ENCODE data around the gene PLEKHM2. TPM values are rescaled to one million over a fixed set of nuclear protein-coding genes. Genes with fewer than 3 reads are reported as not detected.

Gene PLEKHM2
- total and polyA plus RNA-seq, 2 of the 8 experiments (the other 6 are each of a cell fraction or from before 2014, with no cell fraction given): 38.3 to 47.6 TPM

GRCh38 chr1:15669074-15669473, 15.0 kb upstream of the PLEKHM2 start:
- ChIA-PET CTCF (ENCODE audit: partially characterized antibody) (interaction anchor here (0.8 to 2.2 kb wide), 5 partner anchors 9 to 74 kb away, joined by 3 to 8 read pairs (median 4); no protein-coding TSS in a partner anchor), POLR2A (ENCODE audit: partially characterized antibody) (interaction anchor here (1.0 to 1.4 kb wide), 6 partner anchors 10 to 63 kb away, joined by 3 to 6 read pairs (median 4); no protein-coding TSS in a partner anchor)
- H3K27ac ChIP-seq (ENCODE audit: low read depth, low read length): no peak overlapping the region
- no peaks in the 10 kb centered on the region for H3K27me3 ChIP-seq (replicated peaks in 1 of 4; ENCODE audit: control insufficient read depth in 3 of 4, extremely low read depth in 1 of 4, insufficient read depth in 3 of 4, low read length in 3 of 4)
- H2BK20ac ChIP-seq (ENCODE audit: low read length): no peak overlapping the region
- no peaks in the 10 kb centered on the region for H3K36me3 ChIP-seq (ENCODE audit: control insufficient read depth in 2 of 4, insufficient read depth in 4 of 4, low read length in 3 of 4)
- H3K4me1 ChIP-seq (replicated peaks in 1 of 4; ENCODE audit: control insufficient read depth in 3 of 4, insufficient read depth in 4 of 4, low read length in 3 of 4): peaks cover 0 to 5% (median 0%) of the 10 kb centered on the region in 4 experiments; a peak in 1 of 7 replicates
- H2AFZ ChIP-seq (ENCODE audit: low read length): no peak overlapping the region
- H2AK5ac ChIP-seq (ENCODE audit: low read depth, low read length): no peak overlapping the region
- peaks cover 3% of the 10 kb centered on the region; the same call in 1 of the 2 replicates for H3K79me1 ChIP-seq (ENCODE audit: low read depth, low read length)
- H4K20me1 ChIP-seq (replicated peaks in 1 of 2; ENCODE audit: control insufficient read depth in 1 of 2, insufficient read depth in 2 of 2, low read length in 2 of 2): no peaks in the 10 kb centered on the region
- H3K4ac ChIP-seq (replicated peaks; ENCODE audit: insufficient read length, low read depth, low read length): no peak overlapping the region
- no peaks in the 10 kb centered on the region for H3K9me3 ChIP-seq (ENCODE audit: insufficient read depth in 2 of 2, low read depth in 1 of 2, low read length in 1 of 2)
- no peak overlapping the region for H3K4me2 ChIP-seq (ENCODE audit: insufficient read depth in 1 of 2, low read depth in 2 of 2, low read length in 2 of 2)
- H4K5ac ChIP-seq (ENCODE audit: insufficient read length, low read depth, low read length): no peak overlapping the region
- no peaks in the 10 kb centered on the region for H3K79me2 ChIP-seq (ENCODE audit: control insufficient read depth in 1 of 2, insufficient read depth in 2 of 2, low read length in 2 of 2)
- no peak overlapping the region for H4K8ac ChIP-seq (ENCODE audit: extremely low read depth, insufficient read depth, low read length)
- no peak overlapping the region for H2BK12ac ChIP-seq (ENCODE audit: low read depth, low read length)
- WGBS, 2 experiments (ENCODE audit: extremely low coverage in 1 of 2, insufficient coverage in 1 of 2, insufficient read length in 1 of 2, insufficient replicate concordance in 2 of 2, low coverage in 1 of 2, low lambda C conversion rate in 2 of 2, missing lambda C conversion rate in 1 of 2): 79% methylated on average over 10 of the region's 10 CpGs; no CpG with 5 or more reads in 1 of the 2 experiments
- H4K91ac ChIP-seq (replicated peaks; ENCODE audit: insufficient read length, low read length): no peak overlapping the region
- H2BK5ac ChIP-seq (ENCODE audit: low read depth, low read length): no peak overlapping the region
- H2BK120ac ChIP-seq (replicated peaks; ENCODE audit: low read depth, low read length): no peak overlapping the region
- H3K23me2 ChIP-seq (ENCODE audit: low read depth, low read length): no peaks in the 10 kb centered on the region
- DNase-seq (ENCODE audit: low read depth in 1 of 2, low spot score in 2 of 2) (no peak), FAIRE-seq (no peak)
- H2BK15ac ChIP-seq (ENCODE audit: low read length): no peak overlapping the region
- no peak overlapping the region for H3K4me3 ChIP-seq (ENCODE audit: extremely low read depth in 1 of 4, insufficient read depth in 2 of 4, low read depth in 3 of 4, low read length in 4 of 4)
- no peak overlapping the region for H3K14ac ChIP-seq (ENCODE audit: insufficient read length)
- no peak overlapping the region for H3K18ac ChIP-seq (ENCODE audit: extremely low read depth, low read length)
- no peak overlapping the region for H3K9ac ChIP-seq (replicated peaks in 1 of 4; ENCODE audit: extremely low read depth in 1 of 4, low read depth in 3 of 4, low read length in 3 of 4)
- no peak overlapping the region for H3K56ac ChIP-seq (replicated peaks; ENCODE audit: insufficient read length, low read depth, low read length)
- H3K23ac ChIP-seq (ENCODE audit: insufficient read length): no peak overlapping the region
- TF ChIP-seq EP300 (IDR thresholded peaks at IDR 0.05; ENCODE audit: borderline replicate concordance in 1 of 2, low read depth in 2 of 2, low read length in 2 of 2) (peak in 1 of 2 experiments; percentile 25; a peak in 1 of 3 replicates), POU5F1 (IDR thresholded peaks at IDR 0.05; ENCODE audit: low read depth, low read length) (peak; percentile 93), TCF12 (IDR thresholded peaks at IDR 0.05; ENCODE audit: low read depth, low read length) (peak; percentile 82; the same call in 1 of the 2 replicates), CEBPB (IDR thresholded peaks at IDR 0.05; ENCODE audit: low read depth, low read length) (no peak)

Data from H1 (cell line).